Neutrophil (primary cell): ENCODE measurements around the gene RUNX2.

ENCODE experiments used
- H3K27ac ChIP-seq: fragments of 200-600 bp; sonication (generic); 2 replicates; pipeline ENCODE4 v1.5.1; 2016; ENCODE audit warnings: mild to moderate bottlenecking, moderate library complexity
- H3K27me3 ChIP-seq: fragments of 200-600 bp; sonication (generic); 2 replicates; pipeline ENCODE4 v1.6.0; 2016; ENCODE audit warnings: mild to moderate bottlenecking
- H3K36me3 ChIP-seq: fragments of 200-600 bp; sonication (generic); 2 replicates; pipeline ENCODE4 v1.5.1; 2017
- H3K4me1 ChIP-seq, 2 experiments: fragments of 200-600 bp in 1 of 2; sonication (generic) in 1 of 2; 1 replicate in 1 of 2; 2 replicates in 1 of 2; pipeline versions ENCODE4 v1.5.1 to v1.6.1; 2013 to 2016; ENCODE audit warnings: low read depth in 1 of 2, low read length in 1 of 2, mild to moderate bottlenecking in 1 of 2, moderate library complexity in 1 of 2; ENCODE audit not compliant: control insufficient read depth in 1 of 2, insufficient read depth in 1 of 2
- H3K4me3 ChIP-seq, 2 experiments: fragments of 200-600 bp in 1 of 2; sonication (generic) in 1 of 2; 1 replicate in 1 of 2; 2 replicates in 1 of 2; pipeline ENCODE4 v1.5.1; 2013 to 2016; ENCODE audit warnings: low read depth in 1 of 2, low read length in 1 of 2, mild to moderate bottlenecking in 1 of 2, moderate library complexity in 1 of 2
- H3K9me3 ChIP-seq: fragments of 200-600 bp; sonication (generic); 2 replicates; pipeline ENCODE4 v1.5.1; 2016
- CTCF ChIP-seq: fragments of 200-600 bp; sonication (generic); IDR thresholded peaks from 2 replicates; pipeline ENCODE4 v1.5.1; 2016; ENCODE audit warnings: antibody characterized with exemption

RUNX2 gene

DNA sequence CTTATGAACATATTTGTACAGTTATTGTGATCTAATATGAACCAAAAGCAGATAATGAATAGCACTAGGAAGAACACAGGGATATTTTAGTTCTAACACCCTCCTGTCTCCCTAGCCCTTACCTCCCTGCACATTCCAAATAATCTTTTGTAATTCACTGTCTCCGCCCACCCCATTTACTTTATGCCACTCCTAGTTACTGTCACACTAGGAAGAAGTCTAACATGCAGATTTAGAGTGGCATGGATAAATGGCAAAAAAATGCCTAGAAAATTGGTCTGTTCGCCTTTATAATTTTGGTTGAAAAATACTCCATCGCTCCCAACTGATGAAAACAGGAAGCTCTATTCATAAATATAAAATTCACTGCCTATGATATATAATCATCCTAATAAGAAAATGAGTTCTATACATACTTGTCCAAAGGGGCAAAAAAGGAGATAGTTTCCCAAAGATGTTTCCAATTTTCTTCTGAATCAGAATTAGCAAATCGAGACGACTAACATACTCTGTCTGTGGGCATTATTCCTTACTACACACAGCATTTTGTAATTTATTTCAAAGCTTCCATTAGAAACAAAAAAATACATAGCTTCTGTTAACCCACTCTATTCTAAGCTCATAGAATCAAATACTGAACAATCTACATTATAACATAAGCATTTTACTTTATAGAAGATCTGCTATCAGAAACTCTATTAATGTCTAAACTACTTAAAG, 1.3 kb upstream of the RUNX2 start:
- peaks cover 0 to 13% of the 10 kb centered on the region in 2 experiments for H3K4me1 ChIP-seq

GRCh38 chr6:45328523-45328922, 393 bp downstream of the RUNX2 start:
- TF ChIP-seq CTCF = no peak
- no peaks in the 10 kb centered on the region for H3K36me3 ChIP-seq
- peaks cover 0 to 4% of the 10 kb centered on the region in 2 experiments for H3K4me1 ChIP-seq
- H3K27ac ChIP-seq = no peak overlapping the region
- H3K27me3 ChIP-seq = no peaks in the 10 kb centered on the region
- H3K4me3 ChIP-seq = no peak overlapping the region
- H3K9me3 ChIP-seq = no peaks in the 10 kb centered on the region

More for the DNA sequence above, 1.3 kb upstream of the RUNX2 start:
- no peak for TF ChIP-seq CTCF
- Histone ChIP-seq H3K27ac (no peak overlapping the region), H3K4me3 (no peak overlapping the region), H3K9me3 (no peaks in the 10 kb centered on the region), H3K27me3 (no peaks in the 10 kb centered on the region), H3K36me3 (no peaks in the 10 kb centered on the region)

GRCh38 chr6:45344900-45345299, 16.8 kb downstream of the RUNX2 start:
- H3K4me3 ChIP-seq = no peak overlapping the region
- TF ChIP-seq CTCF = no peak
- H3K4me1 ChIP-seq = no peaks in the 10 kb centered on the region

GRCh38 chr6:45350186-45350710, 22.1 kb downstream of the RUNX2 start:
- no peak overlapping the region for H3K4me3 ChIP-seq
- H3K27me3 ChIP-seq = no peaks in the 10 kb centered on the region
- no peak for TF ChIP-seq CTCF
- H3K4me1 ChIP-seq = no peaks in the 10 kb centered on the region
- H3K27ac ChIP-seq = no peak overlapping the region
- no peaks in the 10 kb centered on the region for H3K36me3 ChIP-seq
- no peaks in the 10 kb centered on the region for H3K9me3 ChIP-seq

More at GRCh38 chr6:45344900-45345299, 16.8 kb downstream of the RUNX2 start:
- no peaks in the 10 kb centered on the region for H3K36me3 ChIP-seq
- no peak overlapping the region for H3K27ac ChIP-seq
- no peaks in the 10 kb centered on the region for H3K27me3 ChIP-seq
- H3K9me3 ChIP-seq = no peaks in the 10 kb centered on the region

DNA sequence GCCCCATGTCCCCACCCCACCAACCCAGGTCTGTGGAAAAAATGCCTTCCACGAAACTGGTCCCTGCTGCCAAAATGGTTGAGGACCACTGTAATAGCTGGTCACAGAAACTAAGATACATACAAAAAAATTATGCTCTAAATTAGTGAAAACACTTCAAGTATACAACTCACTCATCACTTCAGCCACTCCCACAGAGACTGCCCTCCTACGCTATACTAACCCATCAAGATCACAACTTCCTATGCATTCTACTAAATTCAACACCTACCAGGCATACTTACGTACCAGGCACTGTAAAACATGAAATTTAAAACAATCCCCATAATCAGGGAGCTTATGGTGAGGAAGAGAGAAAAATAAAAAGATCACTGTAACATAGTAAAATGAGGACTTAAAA, 22.9 kb downstream of the RUNX2 start:
- H3K4me3 ChIP-seq = no peak overlapping the region
- no peaks in the 10 kb centered on the region for H3K9me3 ChIP-seq
- no peaks in the 10 kb centered on the region for H3K4me1 ChIP-seq
- H3K36me3 ChIP-seq = no peaks in the 10 kb centered on the region
- H3K27ac ChIP-seq = no peak overlapping the region
- H3K27me3 ChIP-seq = no peaks in the 10 kb centered on the region
- TF ChIP-seq CTCF = no peak
